HG02943 (cell line): Measurements from ENCODE around the gene CAPN5.
"Not testable (repeated sequence)": the region's sequence is repeated elsewhere in the genome, so short reads cannot be mapped to it uniquely, and the experiment has no call there.

ENCODE experiments used
- ATAC-seq: cut with Tn5 transposase; IDR thresholded peaks from one replicate; pipeline ENCODE4 v1.9.1; 2021; ENCODE audit warnings: mild to moderate bottlenecking, low read depth, moderate library complexity; ENCODE audit not compliant: unreplicated experiment

CAPN5 gene

GRCh38 chr11:77066229-77067042 lies at the start of gene CAPN5:
Gene CAPN5, plus strand, starts transcription at chr11:77066971. Its CDS starts 17,916 bp downstream, at chr11:77084887.
- ATAC-seq: peak; percentile 67

DNA sequence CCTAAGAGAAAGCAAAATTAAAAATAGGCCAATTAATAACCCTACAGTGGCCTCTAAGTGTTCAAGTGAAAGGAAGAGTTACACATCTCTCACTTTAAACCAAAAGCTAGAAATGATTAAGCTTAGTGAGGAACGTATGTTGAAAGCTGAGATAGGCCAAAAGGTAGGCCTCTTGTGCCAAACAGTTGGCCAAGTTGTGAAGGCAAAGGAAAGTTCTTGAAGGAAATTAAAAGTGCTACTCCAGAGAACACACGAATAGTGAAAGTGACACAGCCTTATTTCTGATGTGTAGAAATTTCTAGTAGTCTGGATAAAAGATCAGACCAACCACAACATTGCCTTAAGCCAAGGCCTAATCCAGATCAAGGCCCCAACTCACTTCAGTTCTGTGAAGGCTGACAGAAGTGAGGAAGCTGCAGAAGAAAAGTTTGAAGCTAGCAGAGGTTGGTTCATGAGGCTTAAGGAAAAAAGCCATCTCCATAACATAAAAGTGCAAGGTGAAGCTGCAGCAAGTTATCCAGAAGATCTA lies 48.3 kb upstream of the CAPN5 start:
- not testable (repeated sequence) for ATAC-seq

GRCh38 chr11:77019976-77020595 lies 46.7 kb upstream of the CAPN5 start:
- ATAC-seq: no peak

DNA sequence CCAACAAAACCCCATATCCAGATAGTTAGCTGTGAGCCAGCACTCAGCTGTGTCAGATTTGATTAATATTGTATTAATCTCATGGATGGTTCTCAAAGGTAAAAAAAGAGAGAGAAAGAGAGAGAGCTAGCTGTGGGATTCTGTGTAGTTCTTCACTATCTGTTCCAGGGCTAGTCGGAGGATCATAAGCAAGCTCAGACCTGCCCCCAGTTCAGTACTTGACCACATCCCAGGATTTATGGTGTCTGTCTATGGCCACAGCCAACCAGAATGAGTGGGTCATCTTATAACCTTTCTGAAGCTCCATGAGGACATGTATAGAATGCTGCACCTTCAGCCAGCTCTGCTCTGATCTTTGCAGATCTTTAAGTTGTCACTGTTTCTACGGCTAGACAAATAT lies 46.0 kb upstream of the CAPN5 start:
- no peak for ATAC-seq

DNA sequence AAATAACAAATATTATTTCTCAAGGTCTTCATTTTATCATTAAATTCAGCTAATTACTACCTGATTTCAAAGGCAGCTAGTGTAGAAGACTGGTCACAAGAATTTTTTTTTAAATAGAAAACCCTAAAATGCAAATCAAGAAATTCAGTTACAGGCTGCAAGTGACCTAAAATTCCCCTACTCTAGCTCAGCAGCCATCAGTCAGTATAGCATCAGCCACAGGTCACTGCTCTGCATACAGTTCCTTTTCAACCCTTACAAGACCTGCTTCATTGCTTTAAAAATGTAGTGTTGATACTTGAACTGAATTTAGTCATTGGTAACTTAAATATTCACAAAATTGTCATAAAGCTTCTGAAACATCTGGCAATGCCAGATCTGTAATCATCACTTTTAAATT lies 42.0 kb upstream of the CAPN5 start:
- no peak for ATAC-seq

- no peak for ATAC-seq
These were observed 40.5 kb upstream of the CAPN5 start for GRCh38 chr11:77026221-77026620.

- no peak for ATAC-seq
These were observed 40.0 kb upstream of the CAPN5 start for GRCh38 chr11:77026743-77027142.

GRCh38 chr11:77027275-77027674 lies 39.5 kb upstream of the CAPN5 start:
- ATAC-seq: no peak

DNA sequence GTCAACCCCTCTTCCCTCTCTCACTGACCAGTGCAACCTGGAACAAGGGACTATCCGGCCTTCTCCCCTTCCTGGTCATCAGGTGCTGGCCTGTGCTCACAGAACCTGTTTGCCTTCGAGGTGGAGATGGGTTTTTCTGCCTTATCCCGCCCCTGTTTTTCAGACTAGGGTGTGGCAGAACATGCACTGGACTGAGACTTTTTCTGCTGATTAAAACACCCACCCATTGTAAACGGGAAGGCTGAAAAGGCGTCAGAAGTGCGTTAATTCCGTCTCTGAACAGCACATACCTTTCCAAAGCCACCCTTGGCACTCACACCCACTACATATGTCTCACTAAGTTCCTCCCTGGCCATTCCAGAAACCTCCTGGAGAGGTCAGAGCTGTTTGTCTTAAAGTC lies 36.9 kb upstream of the CAPN5 start:
- ATAC-seq: no peak

- no peak for ATAC-seq
These were observed 35.8 kb upstream of the CAPN5 start for GRCh38 chr11:77030834-77031414.

- no peak for ATAC-seq
These were observed 35.2 kb upstream of the CAPN5 start for GRCh38 chr11:77031599-77031998.

DNA sequence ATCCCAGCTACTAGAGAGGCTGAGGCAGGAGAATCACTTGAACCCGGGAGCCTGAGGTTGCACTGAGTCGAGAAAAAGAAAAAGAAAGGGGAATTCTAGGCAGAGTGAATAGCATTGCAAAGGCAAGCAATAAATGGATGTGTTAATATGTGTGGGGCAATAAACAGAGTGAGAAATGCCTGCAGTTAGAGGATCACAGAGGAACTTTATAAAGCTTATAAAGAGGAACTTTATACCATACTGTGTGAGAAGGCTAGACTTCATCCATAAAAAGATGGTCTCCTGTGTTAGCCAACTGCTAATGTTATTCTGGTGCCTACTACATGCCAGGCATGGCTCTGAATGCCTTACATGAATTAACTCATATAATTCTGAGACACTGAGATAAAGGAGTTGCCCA lies 31.7 kb upstream of the CAPN5 start:
- no peak for ATAC-seq

GRCh38 chr11:77035580-77035979 lies 31.2 kb upstream of the CAPN5 start:
- ATAC-seq: no peak

DNA sequence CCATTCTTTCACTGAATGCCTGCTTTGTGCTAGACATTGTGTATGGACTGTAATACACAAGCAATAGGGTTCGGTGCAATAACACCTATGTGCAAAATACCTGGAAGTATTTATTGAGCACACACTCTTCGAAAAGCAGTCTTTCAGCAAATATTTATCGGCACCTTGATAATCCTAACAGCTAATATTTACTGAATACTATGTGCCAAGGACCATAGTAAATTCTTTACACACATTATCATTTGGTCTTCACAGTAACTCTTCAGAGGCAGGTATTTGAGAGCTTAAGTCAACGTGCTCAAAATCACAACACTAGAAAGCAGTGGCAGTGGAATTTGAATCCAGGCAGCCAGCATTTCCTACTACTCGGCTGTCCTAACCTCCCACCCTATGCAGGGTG lies 30.4 kb upstream of the CAPN5 start:
- no peak for ATAC-seq

DNA sequence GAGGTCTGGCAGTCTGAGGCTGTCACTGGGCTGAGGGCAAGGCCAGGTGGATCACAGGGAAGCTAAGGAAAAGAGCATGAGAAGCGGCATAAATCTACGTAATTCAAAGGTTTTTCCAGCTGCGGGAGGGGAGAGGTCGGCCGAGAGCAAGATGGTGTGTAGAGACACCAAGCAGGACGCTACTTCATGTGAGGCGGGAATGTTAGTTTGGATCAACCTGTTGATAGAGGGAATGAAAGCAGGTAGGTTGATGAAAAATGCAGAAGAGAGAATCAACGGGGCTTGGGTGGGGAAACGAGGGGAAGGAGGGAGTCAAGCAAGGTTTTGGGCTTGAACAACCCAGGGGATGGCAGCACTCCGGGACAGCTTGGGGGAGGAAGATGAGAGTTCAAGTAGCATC lies 29.7 kb upstream of the CAPN5 start:
- no peak for ATAC-seq

GRCh38 chr11:77038029-77038824 lies 28.5 kb upstream of the CAPN5 start:
- ATAC-seq: no peak

GRCh38 chr11:77038825-77039326 lies 27.9 kb upstream of the CAPN5 start:
- ATAC-seq: no peak

DNA sequence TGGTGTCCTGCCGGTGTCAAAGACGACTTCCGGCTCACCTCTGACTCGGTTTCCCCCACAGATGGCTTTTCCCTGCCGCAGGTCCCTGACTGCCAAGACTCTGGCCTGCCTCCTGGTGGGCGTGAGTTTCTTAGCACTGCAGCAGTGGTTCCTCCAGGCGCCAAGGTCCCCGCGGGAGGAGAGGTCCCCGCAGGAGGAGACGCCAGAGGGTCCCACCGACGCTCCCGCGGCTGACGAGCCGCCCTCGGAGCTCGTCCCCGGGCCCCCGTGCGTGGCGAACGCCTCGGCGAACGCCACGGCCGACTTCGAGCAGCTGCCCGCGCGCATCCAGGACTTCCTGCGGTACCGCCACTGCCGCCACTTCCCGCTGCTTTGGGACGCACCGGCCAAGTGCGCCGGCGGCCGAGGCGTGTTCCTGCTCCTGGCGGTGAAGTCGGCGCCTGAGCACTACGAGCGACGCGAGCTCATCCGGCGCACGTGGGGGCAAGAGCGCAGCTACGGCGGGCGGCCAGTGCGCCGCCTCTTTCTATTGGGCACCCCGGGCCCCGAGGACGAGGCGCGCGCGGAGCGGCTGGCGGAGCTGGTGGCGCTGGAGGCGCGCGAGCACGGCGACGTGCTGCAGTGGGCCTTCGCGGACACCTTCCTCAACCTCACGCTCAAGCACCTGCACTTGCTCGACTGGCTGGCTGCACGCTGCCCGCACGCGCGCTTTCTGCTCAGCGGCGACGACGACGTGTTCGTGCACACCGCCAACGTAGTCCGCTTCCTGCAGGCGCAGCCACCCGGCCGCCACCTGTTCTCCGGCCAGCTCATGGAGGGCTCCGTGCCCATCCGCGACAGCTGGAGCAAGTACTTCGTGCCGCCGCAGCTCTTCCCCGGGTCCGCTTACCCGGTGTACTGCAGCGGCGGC lies 27.0 kb upstream of the CAPN5 start:
- ATAC-seq: no peak

DNA sequence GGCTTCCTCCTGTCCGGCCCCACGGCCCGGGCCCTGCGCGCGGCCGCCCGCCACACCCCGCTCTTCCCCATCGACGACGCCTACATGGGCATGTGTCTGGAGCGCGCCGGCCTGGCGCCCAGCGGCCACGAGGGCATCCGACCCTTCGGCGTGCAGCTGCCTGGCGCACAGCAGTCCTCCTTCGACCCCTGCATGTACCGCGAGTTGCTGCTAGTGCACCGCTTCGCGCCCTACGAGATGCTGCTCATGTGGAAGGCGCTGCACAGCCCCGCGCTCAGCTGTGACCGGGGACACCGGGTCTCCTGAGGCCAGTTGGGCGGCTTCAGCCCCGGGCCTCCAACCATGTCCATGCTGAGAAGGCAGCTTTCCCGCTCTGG lies 26.4 kb upstream of the CAPN5 start:
- ATAC-seq: no peak

- ATAC-seq: no peak
These were observed 25.9 kb upstream of the CAPN5 start for GRCh38 chr11:77040889-77041288.
